GM12892 (cell line): Measurements from ENCODE around the gene PIK3R2.

Experiments
- POLR2A ChIP-seq: IDR thresholded peaks from 2 replicates; pipeline ENCODE4 v1.6.1; 2011; ENCODE audit warnings: low read depth, low read length, control low read depth
- POLR2AphosphoS5 ChIP-seq: IDR thresholded peaks from 2 replicates; pipeline ENCODE4 v1.6.1; 2011; ENCODE audit warnings: low read depth, low read length, control low read depth
- TAF1 ChIP-seq: IDR thresholded peaks from 2 replicates; pipeline ENCODE4 v1.6.1; 2011; ENCODE audit warnings: low read depth, mild to moderate bottlenecking, control low read depth, low read length, borderline replicate concordance

DNA sequence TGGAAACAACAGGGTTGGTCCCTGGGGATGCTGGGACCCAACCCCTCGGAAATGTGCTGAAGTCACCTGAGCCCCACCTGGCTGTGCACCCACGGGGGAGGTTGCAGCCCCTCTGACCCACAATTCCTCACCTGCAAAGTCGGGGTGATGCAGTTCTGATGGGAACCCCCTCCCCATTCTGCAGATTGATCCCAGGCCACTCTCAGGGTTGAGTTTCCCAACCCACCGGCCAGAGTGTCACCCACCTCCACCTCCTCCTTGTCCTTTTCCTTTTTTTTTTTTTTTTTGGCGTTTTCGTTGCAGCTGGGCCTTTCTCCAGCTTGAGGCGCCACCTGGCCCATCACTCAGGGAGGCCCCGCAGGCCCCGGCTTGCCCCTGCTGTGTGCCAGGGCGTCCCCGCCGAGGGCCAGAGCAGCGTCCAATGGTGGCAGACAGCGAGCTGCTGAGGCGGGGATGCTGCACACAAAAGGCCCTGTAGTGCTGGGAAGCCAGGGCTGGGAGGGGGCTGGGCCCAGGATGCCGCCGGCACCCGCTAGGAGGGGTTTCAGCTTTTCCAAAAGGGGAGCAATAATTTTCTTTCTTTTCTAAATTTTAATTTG, 4.6 kb downstream of the PIK3R2 start:
- TF ChIP-seq TAF1 (no peak), POLR2AphosphoS5 (no peak; the same call in 1 of the 2 replicates), POLR2A (no peak)
